ENCODE data around the gene CARHSP1. TPM values are rescaled to one million over a fixed set of nuclear protein-coding genes. Genes with fewer than 3 reads are reported as not detected.

Gene CARHSP1
- total and polyA plus RNA-seq, 4 donors: 68.4 to 148 (median 102) TPM

GRCh38 chr16:8905168-8905762 lies 36.5 kb upstream of the CARHSP1 start:
- Histone ChIP-seq H3K4me3 (no peak overlapping the region), H3K9me3 (ENCODE audit: control insufficient read depth in 4 of 4, insufficient read depth in 3 of 4, low read length in 3 of 4) (no peaks in the 10 kb centered on the region), H3K36me3 (ENCODE audit: control insufficient read depth in 4 of 4, insufficient read depth in 4 of 4, low read length in 4 of 4) (peaks cover 43 to 71% (median 54%) of the 10 kb centered on the region in 4 donors), H3K27ac (ENCODE audit: low read depth in 1 of 2, low read length in 1 of 2) (no peak overlapping the region), H3K9ac (ENCODE audit: insufficient read depth in 1 of 2, low read length in 2 of 2) (no peak overlapping the region), H3K27me3 (ENCODE audit: control insufficient read depth in 3 of 3, insufficient read depth in 3 of 3, low read length in 2 of 3) (no peaks in the 10 kb centered on the region), H3K4me1 (ENCODE audit: control insufficient read depth in 5 of 5, insufficient read depth in 5 of 5, low read length in 5 of 5) (no peaks in the 10 kb centered on the region)
- no peak for TF ChIP-seq CTCF (IDR thresholded peaks at IDR 0.05; ENCODE audit: control extremely low read depth, extremely low read depth)
- DNase-seq (peak in 1 of 3 donors; percentile 32), ATAC-seq (ENCODE audit: insufficient read depth, low FRiP score) (no peak)
- 80 to 82% methylated on average over 13 of the region's 13 CpGs for WGBS, 2 donors

- Histone ChIP-seq H3K27me3 (ENCODE audit: control insufficient read depth in 3 of 3, insufficient read depth in 3 of 3, low read length in 2 of 3) (no peaks in the 10 kb centered on the region), H3K27ac (ENCODE audit: low read depth in 1 of 2, low read length in 1 of 2) (no peak overlapping the region), H3K9me3 (ENCODE audit: control insufficient read depth in 4 of 4, insufficient read depth in 3 of 4, low read length in 3 of 4) (no peaks in the 10 kb centered on the region), H3K9ac (ENCODE audit: insufficient read depth in 1 of 2, low read length in 2 of 2) (no peak overlapping the region), H3K36me3 (ENCODE audit: control insufficient read depth in 4 of 4, insufficient read depth in 4 of 4, low read length in 4 of 4) (peaks cover 45 to 74% (median 59%) of the 10 kb centered on the region in 4 donors), H3K4me1 (ENCODE audit: control insufficient read depth in 5 of 5, insufficient read depth in 5 of 5, low read length in 5 of 5) (no peaks in the 10 kb centered on the region), H3K4me3 (no peak overlapping the region)
- WGBS, 2 donors: 94 to 98% methylated on average over 8 of the region's 8 CpGs
- ATAC-seq (ENCODE audit: insufficient read depth, low FRiP score) (no peak), DNase-seq (no peak)
- no peak for TF ChIP-seq CTCF (IDR thresholded peaks at IDR 0.05; ENCODE audit: control extremely low read depth, extremely low read depth)
Observed at GRCh38 chr16:8904018-8904430, 35.2 kb upstream of the CARHSP1 start.

GRCh38 chr16:8903004-8903403 lies 34.2 kb upstream of the CARHSP1 start:
- no peaks in the 10 kb centered on the region for H3K9me3 ChIP-seq (ENCODE audit: control insufficient read depth in 4 of 4, insufficient read depth in 3 of 4, low read length in 3 of 4)
- 96 to 98% methylated on average over 9 of the region's 9 CpGs for WGBS, 2 donors
- ATAC-seq (ENCODE audit: insufficient read depth, low FRiP score) (no peak), DNase-seq (no peak)
- H3K36me3 ChIP-seq (ENCODE audit: control insufficient read depth in 4 of 4, insufficient read depth in 4 of 4, low read length in 4 of 4): peaks cover 46 to 75% (median 63%) of the 10 kb centered on the region in 4 donors
- H3K4me3 ChIP-seq: no peak overlapping the region
- no peak for TF ChIP-seq CTCF (IDR thresholded peaks at IDR 0.05; ENCODE audit: control extremely low read depth, extremely low read depth)
- H3K27ac ChIP-seq (ENCODE audit: low read depth in 1 of 2, low read length in 1 of 2): peak overlapping the region in 1 of 2 donors; percentile 28
- no peaks in the 10 kb centered on the region for H3K4me1 ChIP-seq (ENCODE audit: control insufficient read depth in 5 of 5, insufficient read depth in 5 of 5, low read length in 5 of 5)
- H3K9ac ChIP-seq (ENCODE audit: insufficient read depth in 1 of 2, low read length in 2 of 2): no peak overlapping the region
- H3K27me3 ChIP-seq (ENCODE audit: control insufficient read depth in 3 of 3, insufficient read depth in 3 of 3, low read length in 2 of 3): no peaks in the 10 kb centered on the region

All from lung (tissue), 12 donors.